ENCODE results near the gene WBP4.
"Not testable (repeated sequence)": the region's sequence is repeated elsewhere in the genome, so short reads cannot be mapped to it uniquely, and the experiment has no call there.

DNA sequence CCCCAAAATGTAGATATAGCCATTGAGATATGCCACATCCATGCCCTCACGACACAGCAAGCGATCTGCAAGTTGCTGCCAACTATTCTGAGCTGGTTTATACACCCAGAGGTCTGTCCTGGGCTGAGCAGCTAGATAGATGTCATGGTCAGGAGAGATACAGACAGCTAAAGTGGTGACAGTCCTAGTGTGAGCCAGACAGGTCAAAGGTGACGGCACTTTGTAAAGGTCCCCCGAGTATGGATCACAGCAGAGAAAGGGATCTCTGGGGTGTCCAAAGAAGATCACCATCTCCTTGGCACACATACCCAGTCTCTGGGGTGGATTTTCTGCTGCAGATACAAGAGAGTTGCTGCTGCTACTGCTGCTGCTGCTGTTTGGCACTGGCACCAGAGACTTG is 69.9 kb downstream of the WBP4 start:
- not testable (repeated sequence) for TF ChIP-seq CTCF, POLR2A (IDR thresholded peaks at IDR 0.05)

Data from breast epithelium (tissue), 3 donors.